ENCODE measurements around the gene TRIM14.

TRIM14 gene

DNA sequence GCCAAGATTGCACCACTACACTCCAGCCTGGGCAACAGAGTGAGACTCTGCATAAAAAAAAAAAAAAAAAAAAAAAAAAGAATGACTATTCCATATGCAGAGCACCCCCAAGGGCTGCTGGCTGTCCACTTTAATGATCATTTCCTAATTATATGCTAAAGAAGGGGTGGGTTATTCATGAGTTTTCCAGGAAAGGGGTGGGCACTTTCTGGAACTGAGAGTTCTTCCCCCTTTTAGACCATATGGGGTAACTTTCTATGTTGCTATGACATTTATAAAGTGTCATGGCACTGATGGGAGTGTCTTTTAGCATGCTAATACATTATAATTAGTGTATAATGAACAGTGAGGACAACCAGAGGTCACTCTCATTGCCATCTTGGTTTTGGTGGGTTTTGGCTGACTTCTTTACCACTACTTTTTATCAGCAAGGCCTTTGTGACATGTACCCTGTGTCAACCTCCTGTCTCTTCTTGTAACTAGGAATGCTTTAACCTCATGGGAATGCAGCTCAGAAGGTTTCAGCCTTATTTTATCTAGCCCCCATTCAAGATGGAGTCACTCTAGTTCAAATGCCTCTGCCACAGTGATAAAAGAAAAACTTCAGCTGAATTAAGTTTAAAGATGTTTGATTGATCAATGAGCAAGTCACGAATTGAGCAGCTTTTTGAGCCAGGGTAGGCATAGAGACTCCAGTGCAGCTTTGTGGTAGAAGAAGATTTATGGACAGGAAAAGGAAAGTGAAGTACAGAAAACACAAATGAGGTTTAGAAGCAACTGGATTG is 69.5 kb downstream of the TRIM14 start:
- no peak overlapping the region for H3K4me3 ChIP-seq (ENCODE audit: low read length)
- TF ChIP-seq CTCF (conservative IDR thresholded peaks at IDR 0.05; ENCODE audit: low read length): no peak
- DNase-seq (ENCODE audit: low read depth): no peak

- H3K4me3 ChIP-seq (ENCODE audit: low read length): no peak overlapping the region
- DNase-seq (ENCODE audit: low read depth): no peak
- no peak for TF ChIP-seq CTCF (conservative IDR thresholded peaks at IDR 0.05; ENCODE audit: low read length)
These were observed 72.0 kb downstream of the TRIM14 start for GRCh38 chr9:98047002-98047401.

- no peak for TF ChIP-seq CTCF (conservative IDR thresholded peaks at IDR 0.05; ENCODE audit: low read length)
- H3K4me3 ChIP-seq (ENCODE audit: low read length): no peak overlapping the region
- DNase-seq (ENCODE audit: low read depth): no peak
These were observed 72.9 kb downstream of the TRIM14 start for GRCh38 chr9:98046180-98046543.

DNA sequence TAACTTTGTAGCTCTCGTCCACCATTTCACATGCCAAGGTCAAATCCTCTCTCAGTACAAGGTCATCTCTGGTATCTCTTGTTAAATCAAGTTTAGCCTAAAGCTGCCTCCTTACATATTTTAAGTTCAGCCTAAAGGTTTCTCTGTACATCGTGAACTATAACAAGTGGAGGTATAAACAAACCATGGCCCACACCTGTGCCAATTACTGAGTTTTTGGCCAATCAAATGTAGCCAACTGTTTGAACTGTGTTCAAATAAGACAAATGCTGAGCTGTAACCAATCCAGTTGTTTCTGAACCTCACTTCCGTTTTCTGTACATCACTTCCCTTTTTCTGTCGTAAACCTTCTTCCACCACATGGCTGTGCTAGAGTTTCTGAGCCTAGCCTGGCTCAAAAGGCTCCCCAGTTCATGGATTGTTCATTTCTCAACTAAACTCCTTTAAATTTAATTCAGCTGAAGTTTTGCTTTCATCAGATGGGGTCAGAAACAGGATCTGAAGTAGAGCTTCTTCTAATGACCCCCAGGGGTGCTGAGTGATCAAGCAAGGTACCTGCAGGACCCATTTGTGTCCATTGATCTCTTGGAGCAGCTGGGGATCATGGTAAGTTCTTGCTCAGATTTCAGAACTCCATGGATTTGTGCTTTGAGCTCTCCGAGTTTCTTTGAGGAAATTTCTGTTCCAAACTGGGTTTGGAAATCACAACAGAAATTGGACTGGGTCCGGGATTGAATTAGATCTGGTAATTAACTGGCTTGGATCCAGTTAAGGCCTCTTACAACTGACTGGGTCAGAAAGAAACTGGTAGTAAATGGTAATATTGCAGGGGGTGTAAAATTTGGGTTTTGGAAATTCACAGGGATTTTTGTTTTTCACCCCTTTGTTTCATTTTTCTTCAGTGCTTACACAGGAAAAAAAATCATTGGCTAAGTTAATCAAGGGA is 73.5 kb downstream of the TRIM14 start:
- DNase-seq (ENCODE audit: low read depth): no peak
- H3K4me3 ChIP-seq (ENCODE audit: low read length): peak overlapping the region; percentile 7
- TF ChIP-seq CTCF (conservative IDR thresholded peaks at IDR 0.05; ENCODE audit: low read length): no peak

DNA sequence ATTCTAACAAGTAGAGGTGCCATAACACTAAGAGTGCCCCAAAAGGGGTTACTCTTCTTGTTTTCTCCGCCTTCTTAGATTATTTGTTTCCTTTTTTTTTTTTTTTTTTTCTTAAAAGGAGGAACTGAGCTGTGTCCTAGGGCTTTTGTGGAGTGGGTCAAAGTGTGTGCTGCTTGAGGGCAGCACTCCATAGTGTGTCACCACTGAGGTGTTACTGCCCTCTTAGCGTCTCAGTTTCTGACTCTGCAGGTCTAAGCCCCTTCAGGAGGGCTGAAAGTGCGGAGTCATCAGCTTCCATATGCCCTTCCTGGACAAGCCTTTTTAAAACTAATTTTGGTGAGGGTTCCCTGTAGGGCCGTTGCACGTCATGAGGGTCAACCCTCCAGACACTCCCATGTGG is 75.1 kb downstream of the TRIM14 start:
- DNase-seq (ENCODE audit: low read depth): no peak
- TF ChIP-seq CTCF (conservative IDR thresholded peaks at IDR 0.05; ENCODE audit: low read length): no peak

GRCh38 chr9:98040212-98040611 is 78.8 kb downstream of the TRIM14 start:
- no peak for DNase-seq (ENCODE audit: low read depth)
- TF ChIP-seq CTCF (conservative IDR thresholded peaks at IDR 0.05; ENCODE audit: low read length): no peak
- H3K4me3 ChIP-seq (ENCODE audit: low read length): no peak overlapping the region

More for the DNA sequence above, 75.1 kb downstream of the TRIM14 start:
- H3K4me3 ChIP-seq (ENCODE audit: low read length): no peak overlapping the region
